GM23338 (cell line): ENCODE results near the gene ATP1B4. TPM values are rescaled to one million over a fixed set of nuclear protein-coding genes. Genes with fewer than 3 reads are reported as not detected.

Source experiments
- ATAC-seq: fragments of 200-7000 bp; cut with Tn5 transposase; 3 replicates; pipeline ENCODE4 v1.9.1; 2020
- DNase-seq: peaks from one replicate; pipeline ENCODE4 v3.0.0-alpha.2; 2015; ENCODE audit warnings: low spot score
- H2AFZ ChIP-seq: fragments of 200-600 bp; sonication (generic); 2 replicates; pipeline ENCODE4 v1.8.0; 2016; ENCODE audit warnings: antibody characterized with exemption, mild to moderate bottlenecking, moderate library complexity
- H3F3A ChIP-seq: fragments of 200-600 bp; sonication (generic); replicated peaks from 2 replicates; pipeline ENCODE4 v1.8.0; 2017; ENCODE audit warnings: antibody characterized with exemption, mixed run types, low read depth
- H3K27ac ChIP-seq: fragments of 200-600 bp; sonication (generic); 2 replicates; pipeline ENCODE4 v1.6.1; 2016; ENCODE audit warnings: low read depth
- H3K27me3 ChIP-seq: fragments of 200-600 bp; sonication (generic); 2 replicates; pipeline ENCODE4 v1.8.0; 2016; ENCODE audit warnings: mild to moderate bottlenecking, mixed run types, moderate library complexity; ENCODE audit not compliant: insufficient read depth
- H3K36me3 ChIP-seq: fragments of 200-600 bp; sonication (generic); 2 replicates; pipeline ENCODE4 v1.8.0; 2016; ENCODE audit warnings: mild to moderate bottlenecking; ENCODE audit not compliant: insufficient read depth
- H3K4me1 ChIP-seq: fragments of 200-600 bp; sonication (generic); 2 replicates; pipeline ENCODE4 v1.8.0; 2016; ENCODE audit warnings: mild to moderate bottlenecking, moderate library complexity; ENCODE audit not compliant: insufficient read depth
- H3K4me2 ChIP-seq: fragments of 200-600 bp; sonication (generic); 2 replicates; pipeline ENCODE4 v1.7.1; 2017; ENCODE audit warnings: mixed run types
- H3K4me3 ChIP-seq: fragments of 200-600 bp; sonication (generic); 2 replicates; pipeline ENCODE4 v1.6.1; 2016; ENCODE audit warnings: mixed run types
- H3K79me2 ChIP-seq: fragments of 200-600 bp; sonication (generic); replicated peaks from 2 replicates; pipeline ENCODE4 v1.8.0; 2017; ENCODE audit warnings: mild to moderate bottlenecking; ENCODE audit not compliant: insufficient read depth
- H3K9me2 ChIP-seq: fragments of 200-600 bp; sonication (generic); 2 replicates; pipeline ENCODE4 v1.8.0; 2017; ENCODE audit not compliant: insufficient read depth
- H4K20me1 ChIP-seq: fragments of 200-600 bp; sonication (generic); replicated peaks from 2 replicates; pipeline ENCODE4 v1.8.0; 2017; ENCODE audit warnings: mild to moderate bottlenecking; ENCODE audit not compliant: insufficient read depth
- H3K27ac Mint-ChIP-seq: 2 replicates; pipeline ENCODE4 v1.8.0; 2020; ENCODE audit warnings: inconsistent platforms, mild to moderate bottlenecking, moderate library complexity, mixed read lengths
- H3K27me3 Mint-ChIP-seq: 3 replicates; pipeline ENCODE4 v1.8.0; 2022; ENCODE audit warnings: low read depth, mild to moderate bottlenecking, moderate library complexity, mixed read lengths, inconsistent platforms; ENCODE audit not compliant: insufficient read depth, poor library complexity
- H3K36me3 Mint-ChIP-seq: 3 replicates; pipeline ENCODE4 v1.8.0; 2021; ENCODE audit warnings: low read depth, mild to moderate bottlenecking, inconsistent platforms, moderate library complexity, mixed read lengths
- H3K4me1 Mint-ChIP-seq: 3 replicates; pipeline ENCODE4 v1.8.0; 2020; ENCODE audit warnings: mild to moderate bottlenecking, inconsistent platforms, mixed read lengths
- H3K4me3 Mint-ChIP-seq: 3 replicates; pipeline ENCODE4 v1.8.0; 2021; ENCODE audit warnings: moderate library complexity, mild to moderate bottlenecking, inconsistent platforms, mixed read lengths
- H3K9me3 Mint-ChIP-seq: 3 replicates; pipeline ENCODE4 v1.8.0; 2020; ENCODE audit warnings: moderate library complexity, mild to moderate bottlenecking, inconsistent platforms, mixed read lengths
- CREB1 ChIP-seq: fragments of 250-450 bp; sonication (Bioruptor Pico); IDR thresholded peaks from 2 replicates; pipeline ENCODE4 v1.5.0; 2020; ENCODE audit warnings: low read depth, mild to moderate bottlenecking, moderate library complexity
- CTCF ChIP-seq, 2 experiments: fragments of 200-600 bp in 1 of 2; sonication (generic) in 1 of 2; conservative IDR thresholded peaks; 2 replicates each; pipeline versions ENCODE4 v1.5.1 to v1.6.1; 2016 to 2017; ENCODE audit warnings: antibody characterized with exemption in 2 of 2, low read depth in 2 of 2, mild to moderate bottlenecking in 2 of 2, moderate library complexity in 1 of 2
- ETS1 ChIP-seq: IDR thresholded peaks from 2 replicates; pipeline ENCODE4 v1.6.1; 2016; ENCODE audit warnings: antibody characterized with exemption
- EZH2phosphoT487 ChIP-seq: fragments of 200-600 bp; sonication (generic); IDR thresholded peaks from one replicate; pipeline ENCODE4 v1.8.1; 2018; ENCODE audit warnings: antibody characterized with exemption; ENCODE audit not compliant: unreplicated experiment
- NANOG ChIP-seq: IDR thresholded peaks from 2 replicates; pipeline ENCODE4 v1.6.1; 2016; ENCODE audit warnings: antibody characterized with exemption, borderline replicate concordance
- REST ChIP-seq: IDR thresholded peaks from one replicate; pipeline ENCODE4 v1.6.1; 2018; ENCODE audit warnings: antibody characterized with exemption; ENCODE audit not compliant: unreplicated experiment
- STAT1 ChIP-seq: IDR thresholded peaks from one replicate; pipeline ENCODE4 v1.6.1; 2016; ENCODE audit warnings: antibody characterized with exemption; ENCODE audit not compliant: unreplicated experiment
- ZNF114 ChIP-seq: fragments of 250-450 bp; sonication (Bioruptor Pico); IDR thresholded peaks from 2 replicates; pipeline ENCODE4 v1.5.0; 2020; ENCODE audit warnings: mild to moderate bottlenecking, moderate library complexity
- ZNF331 ChIP-seq: fragments of 250-450 bp; sonication (Bioruptor Pico); IDR thresholded peaks from 2 replicates; pipeline ENCODE4 v1.5.0; 2020; ENCODE audit warnings: low read depth, mild to moderate bottlenecking, moderate library complexity
- ZNF462 ChIP-seq: fragments of 250-450 bp; sonication (Bioruptor Pico); IDR thresholded peaks from 2 replicates; pipeline ENCODE4 v1.5.0; 2020; ENCODE audit warnings: mild to moderate bottlenecking, moderate library complexity
- polyA plus RNA-seq: library from polyadenylated mRNA; unstranded; fragments of >200 nt; fragmentation: Nextera tagmentation; extraction: Ambion mirVana; gene quantifications from 2 replicates; pipeline ENCODE4 v1.2.1, GENCODE V29; 2016
- total RNA-seq: library from RNA; depleted of rRNA; stranded (reverse); fragments of >200 nt; shearing (Covaris generic); gene quantifications from 2 replicates; pipeline ENCODE4 v1.2.3, GENCODE V29; 2014

The ATP1B4 gene
- total and polyA plus RNA-seq, 2 experiments from 2014 or later = not detected

- TF ChIP-seq CTCF (conservative IDR thresholded peaks at IDR 0.05; ENCODE audit: low read depth in 2 of 2) (no peak), ETS1 (no peak)
These were observed 64.7 kb downstream of the ATP1B4 start (continued) for GRCh38 chrX:120426599-120426998.

GRCh38 chrX:120428309-120428708, 66.4 kb downstream of the ATP1B4 start:
- Mint-ChIP-seq H3K4me3 (no peak overlapping the region), H3K4me1 (no peaks in the 10 kb centered on the region; the same call in 2 of the 3 replicates), H3K27me3 (no peaks in the 10 kb centered on the region), H3K36me3 (no peaks in the 10 kb centered on the region), H3K27ac (no peak overlapping the region), H3K9me3 (no peaks in the 10 kb centered on the region)
- Histone ChIP-seq H3K36me3 (no peaks in the 10 kb centered on the region), H3K4me1 (no peaks in the 10 kb centered on the region), H4K20me1 (no peaks in the 10 kb centered on the region), H2AFZ (no peak overlapping the region), H3K27ac (no peak overlapping the region), H3K27me3 (no peaks in the 10 kb centered on the region), H3K4me2 (no peak overlapping the region), H3K9me2 (no peaks in the 10 kb centered on the region), H3K79me2 (no peaks in the 10 kb centered on the region), H3F3A (no peaks in the 10 kb centered on the region), H3K4me3 (no peak overlapping the region)
- ATAC-seq (no peak), DNase-seq (no peak)
- no peak for TF ChIP-seq CREB1
- no peak for TF ChIP-seq ZNF114 (CRISPR knock-in tag)
- no peak for TF ChIP-seq REST
- no peak for TF ChIP-seq EZH2phosphoT487
- no peak for TF ChIP-seq NANOG
- TF ChIP-seq ETS1 = no peak
- no peak for TF ChIP-seq ZNF331 (CRISPR knock-in tag)
- TF ChIP-seq STAT1 = no peak
- TF ChIP-seq ZNF462 (CRISPR knock-in tag) = no peak
